ENCODE data around the gene CYBA. TPM values are rescaled to one million over a fixed set of nuclear protein-coding genes. Genes with fewer than 3 reads are reported as not detected.

CYBA gene
- total RNA-seq, 2 experiments from 2014 or later = 505 to 513 TPM

DNA sequence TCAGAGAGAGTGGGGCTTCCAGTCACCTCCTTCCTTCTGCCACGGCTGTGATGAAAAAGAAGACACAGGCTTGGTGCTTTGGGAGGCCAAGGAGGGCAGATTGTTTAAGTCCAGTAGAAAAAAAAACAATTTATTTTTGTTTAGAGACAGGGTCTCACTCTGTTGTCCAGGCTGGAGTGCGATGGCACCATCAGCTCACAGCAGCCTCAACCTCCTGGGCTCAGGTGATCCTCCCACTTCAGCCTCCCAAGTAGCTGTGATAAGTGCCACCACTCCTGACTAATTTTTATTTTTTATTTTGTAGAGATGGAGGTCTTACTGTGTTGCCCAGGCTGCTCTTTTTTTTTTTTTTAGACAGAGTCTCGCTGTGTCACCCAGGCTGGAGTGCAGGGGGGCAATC lies 14.7 kb upstream of the CYBA start:
- Mint-ChIP-seq H3K4me3 (no peak overlapping the region), H3K4me1 (peaks cover 17% of the 10 kb centered on the region), H3K27ac (no peak overlapping the region), H3K9me3 (no peaks in the 10 kb centered on the region), H3K27me3 (no peaks in the 10 kb centered on the region), H3K36me3 (peaks cover 8% of the 10 kb centered on the region)
- DNase-seq = no peak
- no peak for ATAC-seq (ENCODE audit: low read depth)
- POLR2A ChIA-PET = interaction anchor here (0.7 to 3.5 kb wide), 3 partner anchors 14 to 37 kb away, joined by 3 to 32 read pairs (median 5); no protein-coding TSS in a partner anchor

GRCh38 chr16:88665148-88665547 lies 14.3 kb upstream of the CYBA start:
- Mint-ChIP-seq H3K4me3 (peak overlapping the region; percentile 20), H3K36me3 (peaks cover 8% of the 10 kb centered on the region), H3K27ac (no peak overlapping the region), H3K4me1 (peaks cover 17% of the 10 kb centered on the region), H3K27me3 (no peaks in the 10 kb centered on the region), H3K9me3 (no peaks in the 10 kb centered on the region)
- POLR2A ChIA-PET = interaction anchor here (0.7 to 3.5 kb wide), 6 partner anchors 15 to 37 kb away, joined by 3 to 32 read pairs (median 4); no protein-coding TSS in a partner anchor
- ATAC-seq (ENCODE audit: low read depth) = no peak
- DNase-seq = no peak

GRCh38 chr16:88662843-88663606 lies 12.2 kb upstream of the CYBA start, which contains the start of gene MVD:
Gene MVD, minus strand, starts transcription at chr16:88663091. Its CDS starts 11 bp downstream, at chr16:88663080.
- ATAC-seq (ENCODE audit: low read depth) (peak; percentile 99), DNase-seq (peak; percentile 94)
- Mint-ChIP-seq H3K9me3 (no peaks in the 10 kb centered on the region), H3K4me3 (peak within 1 kb of the TSS; percentile 97), H3K27me3 (no peaks in the 10 kb centered on the region), H3K27ac (peak within 1 kb of the TSS; percentile 94), H3K4me1 (peaks cover 16% of the 10 kb centered on the region), H3K36me3 (peaks cover 3% of the 10 kb centered on the region)
- POLR2A ChIA-PET = interaction anchor here (0.7 to 3.5 kb wide), 9 partner anchors 9 to 133 kb away, joined by 3 to 32 read pairs (median 3); partner anchors contain the start of genes CYBA and SNAI3

DNA sequence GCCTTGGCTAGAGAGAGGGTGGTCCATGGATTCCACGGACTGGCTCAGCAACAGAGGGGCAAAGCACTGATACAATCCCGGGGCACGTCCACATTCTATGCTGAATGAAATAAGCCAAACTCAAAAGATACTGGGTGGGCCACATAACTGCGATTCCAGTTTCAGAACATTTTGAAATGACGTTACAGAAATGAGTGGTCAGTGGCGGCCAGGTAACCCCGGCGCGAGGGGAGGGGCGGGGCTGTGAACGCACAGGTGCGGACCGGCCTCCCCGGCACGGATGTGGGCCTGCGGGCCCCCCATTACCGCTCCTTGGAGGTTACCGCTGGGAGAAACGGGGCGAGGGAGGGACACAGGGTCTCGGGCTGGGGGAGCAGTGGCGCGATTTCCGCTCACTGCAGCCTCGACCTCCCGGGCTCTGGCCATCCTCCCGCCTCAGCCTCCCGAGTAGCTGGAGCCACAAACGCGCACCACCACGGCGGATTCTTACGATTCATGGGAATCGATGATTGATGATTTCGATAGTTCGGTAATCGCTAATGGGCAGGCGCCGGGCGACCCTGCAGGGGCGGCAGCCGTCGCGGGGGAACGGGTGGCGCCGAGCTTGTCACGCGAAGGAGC lies 11.5 kb upstream of the CYBA start:
- ATAC-seq (ENCODE audit: low read depth) = peak; percentile 0
- Mint-ChIP-seq H3K27ac (peak overlapping the region; percentile 79), H3K36me3 (peaks cover 3% of the 10 kb centered on the region), H3K4me1 (peaks cover 16% of the 10 kb centered on the region), H3K4me3 (peak overlapping the region; percentile 97), H3K9me3 (no peaks in the 10 kb centered on the region), H3K27me3 (no peaks in the 10 kb centered on the region)
- POLR2A ChIA-PET = interaction anchor here (0.7 to 3.5 kb wide), 7 partner anchors 12 to 133 kb away, joined by 3 to 32 read pairs (median 4); partner anchors contain the start of gene CYBA
- peak; percentile 54 for DNase-seq

- no peaks in the 10 kb centered on the region for H3K27me3 Mint-ChIP-seq
- no peaks in the 10 kb centered on the region for H3K9me3 Mint-ChIP-seq
- peaks cover 3% of the 10 kb centered on the region for H3K36me3 Mint-ChIP-seq
- H3K27ac Mint-ChIP-seq = no peak overlapping the region
- POLR2A ChIA-PET = interaction anchor here (2.1 kb wide), 1 partner anchor 11 kb away, joined by 15 read pairs; the partner anchor contains the start of gene CYBA
- DNase-seq = no peak
- peaks cover 16% of the 10 kb centered on the region for H3K4me1 Mint-ChIP-seq
- ATAC-seq (ENCODE audit: low read depth) = no peak
- peak overlapping the region; percentile 40 for H3K4me3 Mint-ChIP-seq
Observed at GRCh38 chr16:88661468-88661867, 10.6 kb upstream of the CYBA start.

DNA sequence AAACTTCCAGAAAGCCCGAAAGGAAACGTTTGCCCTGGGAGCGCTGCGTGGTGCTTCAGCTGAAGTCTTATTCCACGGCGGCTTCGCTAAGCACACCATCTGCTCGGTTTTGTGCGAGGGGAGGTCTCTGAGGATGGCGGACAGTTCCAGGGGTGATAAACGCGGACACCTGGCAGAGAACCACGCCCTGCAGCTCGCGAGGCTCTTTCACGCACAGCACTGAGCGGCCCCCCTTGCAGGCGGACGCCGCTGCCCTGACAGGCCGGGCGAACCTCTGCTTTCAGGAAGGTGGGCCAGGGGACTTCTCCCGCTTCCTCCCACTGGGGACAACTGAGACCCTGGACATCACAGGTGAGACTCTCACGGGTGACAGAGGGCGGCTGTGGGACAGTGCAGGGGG lies 8.3 kb upstream of the CYBA start:
- POLR2A ChIA-PET = interaction anchor here (0.7 kb wide), 1 partner anchor 43 kb away, joined by 3 read pairs; no protein-coding TSS in a partner anchor
- Mint-ChIP-seq H3K9me3 (no peaks in the 10 kb centered on the region), H3K4me1 (peaks cover 12% of the 10 kb centered on the region), H3K27me3 (no peaks in the 10 kb centered on the region), H3K36me3 (peaks cover 1% of the 10 kb centered on the region), H3K4me3 (no peak overlapping the region), H3K27ac (no peak overlapping the region)
- ATAC-seq (ENCODE audit: low read depth) (no peak), DNase-seq (no peak)

DNA sequence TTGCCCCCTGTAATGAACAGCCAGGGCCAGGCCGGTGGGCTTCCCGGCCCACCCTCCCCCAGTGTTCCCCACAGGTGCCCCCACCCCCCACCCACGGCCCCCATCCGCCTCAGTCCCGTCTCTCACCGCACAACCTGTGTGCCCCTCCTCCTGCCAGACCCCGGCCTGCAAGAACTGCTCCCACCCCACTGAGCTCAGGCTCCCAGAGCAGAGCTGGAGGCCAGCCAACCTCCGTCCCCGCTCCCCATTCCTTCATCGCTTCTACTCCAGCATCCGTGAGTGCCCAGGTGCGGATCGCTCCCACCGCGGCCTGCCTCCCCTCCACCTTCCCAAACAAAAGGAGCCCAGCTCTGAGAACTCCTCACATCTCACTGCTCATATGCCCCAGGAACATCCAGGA lies 7.9 kb upstream of the CYBA start:
- Mint-ChIP-seq H3K27ac (no peak overlapping the region), H3K4me3 (no peak overlapping the region), H3K27me3 (no peaks in the 10 kb centered on the region), H3K4me1 (peaks cover 9% of the 10 kb centered on the region), H3K36me3 (peaks cover 1% of the 10 kb centered on the region), H3K9me3 (no peaks in the 10 kb centered on the region)
- POLR2A ChIA-PET = no interaction called here
- ATAC-seq (ENCODE audit: low read depth) (no peak), DNase-seq (no peak)

GRCh38 chr16:88657371-88657770 lies 6.5 kb upstream of the CYBA start:
- H3K36me3 Mint-ChIP-seq = peaks cover 1% of the 10 kb centered on the region
- no peak overlapping the region for H3K4me3 Mint-ChIP-seq
- DNase-seq (no peak), ATAC-seq (ENCODE audit: low read depth) (no peak)
- no peaks in the 10 kb centered on the region for H3K9me3 Mint-ChIP-seq
- POLR2A ChIA-PET = no interaction called here
- H3K27me3 Mint-ChIP-seq = no peaks in the 10 kb centered on the region
- peaks cover 9% of the 10 kb centered on the region for H3K4me1 Mint-ChIP-seq
- no peak overlapping the region for H3K27ac Mint-ChIP-seq

DNA sequence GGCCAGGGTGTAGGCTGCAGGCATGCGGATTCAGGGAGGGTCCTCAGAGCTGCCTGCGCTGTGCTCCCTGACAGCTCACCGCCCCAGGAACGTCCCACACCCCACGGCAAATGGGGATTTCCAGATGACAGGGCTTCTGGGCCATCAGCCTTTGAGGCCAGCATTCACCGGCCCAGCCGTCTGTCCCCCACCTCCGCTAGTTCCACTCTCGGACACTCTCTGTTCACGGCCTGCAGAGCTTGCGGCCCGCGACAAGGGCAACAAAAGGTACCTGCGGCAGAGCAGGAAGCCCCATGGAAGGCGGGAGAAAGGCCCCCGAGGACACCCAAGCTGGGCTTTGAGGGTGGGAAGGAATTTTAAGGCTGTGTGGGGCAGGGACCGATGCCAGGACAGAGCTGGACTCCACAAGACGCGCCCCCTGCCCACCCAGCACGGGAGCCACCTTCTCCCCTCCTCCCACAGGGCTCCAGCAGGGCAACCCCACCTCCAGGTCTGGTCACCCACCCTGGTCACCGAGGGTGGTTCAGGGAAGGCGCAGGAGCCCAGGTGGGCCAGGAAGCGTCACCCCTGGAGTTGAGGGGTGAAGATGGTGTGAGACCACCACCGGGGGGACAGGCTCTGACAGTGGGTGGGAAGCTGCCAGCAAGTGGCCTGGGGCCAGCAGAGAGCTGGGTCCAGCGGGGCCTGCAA lies 5.6 kb upstream of the CYBA start:
- POLR2A ChIA-PET = no interaction called here
- H3K27ac Mint-ChIP-seq = no peak overlapping the region
- no peaks in the 10 kb centered on the region for H3K27me3 Mint-ChIP-seq
- H3K4me1 Mint-ChIP-seq = peaks cover 5% of the 10 kb centered on the region
- H3K4me3 Mint-ChIP-seq = no peak overlapping the region
- DNase-seq = no peak
- no peaks in the 10 kb centered on the region for H3K9me3 Mint-ChIP-seq
- H3K36me3 Mint-ChIP-seq = peaks cover 1% of the 10 kb centered on the region
- no peak for ATAC-seq (ENCODE audit: low read depth)

GRCh38 chr16:88655733-88656281 lies 5.0 kb upstream of the CYBA start:
- Mint-ChIP-seq H3K27ac (no peak overlapping the region), H3K4me1 (peaks cover 3% of the 10 kb centered on the region)

GRCh38 chr16:88655053-88655732 lies 4.3 kb upstream of the CYBA start:
- Mint-ChIP-seq H3K36me3 (peaks cover 2% of the 10 kb centered on the region), H3K4me1 (peaks cover 3% of the 10 kb centered on the region), H3K4me3 (no peak overlapping the region), H3K27ac (peak overlapping the region; percentile 46), H3K27me3 (no peaks in the 10 kb centered on the region), H3K9me3 (no peaks in the 10 kb centered on the region)
- DNase-seq = no peak
- ATAC-seq (ENCODE audit: low read depth) = no peak
- POLR2A ChIA-PET = no interaction called here

More at GRCh38 chr16:88655733-88656281, 5.0 kb upstream of the CYBA start:
- ATAC-seq (ENCODE audit: low read depth) (no peak), DNase-seq (no peak)
- POLR2A ChIA-PET = no interaction called here
- Mint-ChIP-seq H3K4me3 (no peak overlapping the region), H3K27me3 (no peaks in the 10 kb centered on the region), H3K9me3 (no peaks in the 10 kb centered on the region), H3K36me3 (peaks cover 1% of the 10 kb centered on the region)

GRCh38 chr16:88654363-88655052 lies 3.7 kb upstream of the CYBA start:
- no peak overlapping the region for H3K4me3 Mint-ChIP-seq

More at GRCh38 chr16:88654363-88655052, 3.7 kb upstream of the CYBA start:
- H3K27me3 Mint-ChIP-seq = no peaks in the 10 kb centered on the region
- peaks cover 3% of the 10 kb centered on the region for H3K4me1 Mint-ChIP-seq
- no peak for DNase-seq
- no peak overlapping the region for H3K27ac Mint-ChIP-seq
- POLR2A ChIA-PET = interaction anchor here (1.0 to 1.1 kb wide), 2 partner anchors 9 to 46 kb away, joined by 3 read pairs; no protein-coding TSS in a partner anchor
- peaks cover 4% of the 10 kb centered on the region for H3K36me3 Mint-ChIP-seq
- no peak for ATAC-seq (ENCODE audit: low read depth)
- H3K9me3 Mint-ChIP-seq = no peaks in the 10 kb centered on the region

Data from activated naive CD8-positive, alpha-beta T cell treated with anti-CD3 and anti-CD28 coated beads, Interleukin-2, amount 10 ng/mL, durations not matched to agents 7 days and 5 days (primary cell).